Measurements from ENCODE around the gene NPM3.

GRCh38 chr10:101759309-101760247 lies 23.7 kb downstream of the NPM3 start:
- TF ChIP-seq CTCF (conservative IDR thresholded peaks at IDR 0.05; ENCODE audit: low read depth, low read length) (no peak), SMC3 (IDR thresholded peaks at IDR 0.05; ENCODE audit: low read depth, low read length) (no peak), RCOR1 (IDR thresholded peaks at IDR 0.05; ENCODE audit: insufficient replicate concordance, low read length) (no peak), POLR2A (IDR thresholded peaks at IDR 0.05; ENCODE audit: low read depth, low read length) (no peak)
